Stimulated activated naive CD8-positive, alpha-beta T cell treated with anti-CD3 and anti-CD28 coated beads, Interleukin-15, Interleukin-2, amounts not matched to agents 100 U/mL and 50 U/mL, for 24 hours (primary cell): Measurements from ENCODE around the gene AMHR2.
A peak's percentile ranks its signal among the peaks of the same experiment; 100 is the strongest.
"Not testable (repeated sequence)": the region's sequence is repeated elsewhere in the genome, so short reads cannot be mapped to it uniquely, and the experiment has no call there.

Experiments used
- ATAC-seq: fragments of 150-1000 bp; cut with Tn5 transposase; one replicate; pipeline ENCODE4 v1.10.0; 2021
- DNase-seq: peaks from one replicate; pipeline ENCODE4 v3.0.0; 2021

The AMHR2 gene

GRCh38 chr12:53423597-53423996 is at the start of gene AMHR2:
AMHR2 (plus strand) TSS chr12:53423855; CDS start chr12:53423935, 80 bp downstream.
- DNase-seq (no peak), ATAC-seq (no peak)

DNA sequence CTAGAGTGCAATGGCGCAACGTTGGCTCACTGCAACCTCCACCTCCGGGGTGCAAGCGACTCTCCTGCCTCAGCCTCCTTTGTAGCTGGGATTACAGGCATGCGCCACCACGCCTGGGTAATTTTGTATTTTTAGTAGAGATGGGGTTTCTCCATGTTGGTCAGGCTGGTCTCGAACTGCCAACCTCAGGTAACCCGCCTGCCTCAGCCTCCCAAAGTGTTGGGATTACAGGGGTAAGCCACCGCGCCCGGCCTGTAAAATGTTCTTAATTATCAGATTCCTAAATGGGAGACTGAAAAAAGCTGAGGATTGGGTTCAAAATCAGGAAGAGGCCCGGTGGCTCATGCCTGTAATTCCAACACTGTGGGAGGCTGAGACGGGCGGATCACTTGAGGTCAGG is 49.4 kb upstream of the AMHR2 start:
- not testable (repeated sequence) for ATAC-seq, DNase-seq

GRCh38 chr12:53376747-53377146 is 46.9 kb upstream of the AMHR2 start:
- ATAC-seq, result no peak
- DNase-seq, result no peak

DNA sequence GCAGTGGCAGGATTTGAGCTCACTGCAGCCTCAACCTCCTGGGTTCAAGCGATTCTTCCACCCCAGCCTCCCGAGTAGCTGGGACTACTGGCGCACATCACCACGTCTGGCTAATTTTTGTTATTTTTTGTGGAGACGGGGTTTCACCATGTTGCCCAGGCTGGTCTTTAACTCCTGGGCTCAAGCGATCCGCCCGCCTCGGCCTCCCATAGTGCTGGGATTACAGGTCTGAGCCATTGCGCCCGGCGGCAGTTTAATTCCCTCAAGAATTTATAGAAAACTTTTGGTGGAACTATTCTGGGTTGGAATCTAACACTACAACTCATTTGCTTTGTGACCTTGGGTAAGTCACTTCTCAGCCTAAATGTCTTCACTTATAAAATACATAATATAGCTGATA is 45.4 kb upstream of the AMHR2 start:
- DNase-seq, result no peak
- no peak for ATAC-seq

DNA sequence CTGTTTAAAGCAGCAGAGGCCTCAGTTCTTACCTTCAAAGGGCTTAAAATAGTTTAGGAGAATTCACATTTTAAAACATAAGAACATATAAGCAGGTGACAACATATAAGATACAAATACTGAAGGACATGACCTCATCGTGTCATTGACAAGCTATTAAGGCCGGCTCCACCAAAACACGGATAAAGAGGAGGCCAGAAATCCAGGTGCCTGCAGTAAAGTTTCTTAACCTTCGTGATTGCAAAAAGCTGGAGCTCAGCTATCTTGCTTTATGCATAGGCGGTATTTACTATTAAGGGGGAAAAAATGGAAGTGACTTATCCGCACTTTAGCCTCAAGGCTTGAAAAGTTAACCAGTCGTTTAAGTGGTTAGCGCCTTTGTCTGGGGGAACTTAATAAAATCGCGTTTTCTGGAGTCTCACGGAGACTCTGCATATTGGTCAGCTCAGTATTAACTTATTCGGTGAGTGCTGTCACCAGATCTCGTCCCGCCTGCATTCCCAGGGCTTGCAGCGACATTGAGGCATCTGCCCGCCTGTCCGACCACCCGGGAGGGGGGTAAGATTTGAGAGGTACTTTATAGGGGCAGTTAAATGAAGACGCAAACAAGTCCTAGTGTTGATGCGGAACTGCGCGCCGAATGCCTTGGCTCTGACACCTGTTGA is 44.8 kb upstream of the AMHR2 start:
- DNase-seq, result no peak

DNA sequence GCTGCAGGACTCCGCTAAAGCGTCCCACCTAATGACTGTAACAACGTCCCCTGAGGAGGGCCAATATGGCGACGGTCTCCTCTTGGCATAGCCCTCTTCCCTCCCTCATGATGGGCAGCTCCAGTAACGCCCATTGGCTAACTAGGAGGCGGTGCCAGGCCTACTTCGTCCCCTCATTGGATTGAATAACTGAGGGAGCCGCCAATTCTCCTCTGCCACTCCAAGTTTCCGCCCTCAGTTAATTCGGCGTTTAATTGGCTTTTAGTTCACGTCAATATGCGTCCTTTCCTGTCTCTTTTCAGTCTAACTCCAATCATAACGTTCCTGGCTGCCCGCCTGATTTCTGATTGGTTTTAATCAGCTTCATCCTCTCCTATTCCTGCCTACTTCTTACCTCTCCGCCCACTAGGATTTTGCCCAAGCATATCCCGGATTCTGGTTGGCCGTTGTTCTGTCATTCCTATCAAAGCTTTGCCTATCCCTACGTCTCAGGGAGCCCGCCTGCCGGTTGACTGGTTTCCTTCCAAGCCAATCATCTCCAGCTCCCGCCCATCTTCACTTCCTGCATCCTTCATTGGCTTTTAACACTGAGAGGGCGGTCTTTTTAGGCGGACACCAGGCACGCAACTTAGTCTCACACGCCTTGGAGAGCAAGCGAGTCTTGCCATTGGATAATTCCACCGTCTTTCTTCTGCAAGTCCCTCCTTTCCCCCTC is 44.1 kb upstream of the AMHR2 start:
- ATAC-seq (peak; percentile 82), DNase-seq (peak; percentile 91)

More for the DNA sequence above, 44.8 kb upstream of the AMHR2 start:
- no peak for ATAC-seq

DNA sequence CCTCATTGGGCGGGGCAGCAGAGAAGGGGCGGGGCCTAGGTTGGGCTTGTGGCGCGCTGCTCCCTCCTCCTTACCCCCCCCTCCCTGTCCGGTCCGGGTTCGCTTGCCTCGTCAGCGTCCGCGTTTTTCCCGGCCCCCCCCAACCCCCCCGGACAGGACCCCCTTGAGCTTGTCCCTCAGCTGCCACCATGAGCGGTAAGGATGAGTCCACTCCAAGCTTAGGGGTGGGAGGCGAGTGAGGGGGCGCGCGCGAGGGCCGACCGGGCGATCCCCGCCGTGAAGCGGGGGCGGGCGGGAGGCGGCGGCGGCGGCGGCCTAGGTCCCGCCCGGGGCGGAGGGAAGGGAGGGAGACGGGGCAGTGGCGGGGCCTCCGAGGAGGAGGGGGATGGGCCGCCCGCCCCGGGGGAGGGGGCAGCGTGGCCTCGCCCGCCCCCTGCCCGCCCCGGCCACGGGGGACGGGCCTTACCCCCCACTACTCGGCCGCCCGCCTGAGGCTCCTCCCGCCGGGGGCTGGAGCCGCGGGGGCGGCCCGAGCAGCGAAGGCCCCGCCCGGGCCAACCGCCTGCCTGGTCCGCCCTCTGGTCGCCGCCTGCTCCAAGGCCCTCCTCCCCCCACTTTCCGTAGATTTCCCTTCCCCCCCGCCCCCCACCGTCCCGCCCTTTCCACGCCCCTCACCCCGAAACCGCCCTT is 43.4 kb upstream of the AMHR2 start, which contains the start of gene SP1:
SP1 (plus strand) TSS at position 73 of the 690 bp plus-strand sequence; CDS start at position 189, 116 bp downstream.
- ATAC-seq (peak; percentile 51), DNase-seq (peak; percentile 99)

GRCh38 chr12:53380794-53381730 is 42.6 kb upstream of the AMHR2 start:
- DNase-seq (no peak), ATAC-seq (no peak)

- no peak for ATAC-seq
- peak; percentile 41 for DNase-seq
Measured at GRCh38 chr12:53381731-53382630, 41.7 kb upstream of the AMHR2 start.

DNA sequence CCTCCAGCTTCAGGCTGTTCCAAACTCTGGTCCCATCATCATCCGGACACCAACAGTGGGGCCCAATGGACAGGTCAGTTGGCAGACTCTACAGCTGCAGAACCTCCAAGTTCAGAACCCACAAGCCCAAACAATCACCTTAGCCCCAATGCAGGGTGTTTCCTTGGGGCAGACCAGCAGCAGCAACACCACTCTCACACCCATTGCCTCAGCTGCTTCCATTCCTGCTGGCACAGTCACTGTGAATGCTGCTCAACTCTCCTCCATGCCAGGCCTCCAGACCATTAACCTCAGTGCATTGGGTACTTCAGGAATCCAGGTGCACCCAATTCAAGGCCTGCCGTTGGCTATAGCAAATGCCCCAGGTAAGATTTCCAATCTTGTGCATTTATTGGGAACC is 40.4 kb upstream of the AMHR2 start:
- ATAC-seq, result no peak
- no peak for DNase-seq

DNA sequence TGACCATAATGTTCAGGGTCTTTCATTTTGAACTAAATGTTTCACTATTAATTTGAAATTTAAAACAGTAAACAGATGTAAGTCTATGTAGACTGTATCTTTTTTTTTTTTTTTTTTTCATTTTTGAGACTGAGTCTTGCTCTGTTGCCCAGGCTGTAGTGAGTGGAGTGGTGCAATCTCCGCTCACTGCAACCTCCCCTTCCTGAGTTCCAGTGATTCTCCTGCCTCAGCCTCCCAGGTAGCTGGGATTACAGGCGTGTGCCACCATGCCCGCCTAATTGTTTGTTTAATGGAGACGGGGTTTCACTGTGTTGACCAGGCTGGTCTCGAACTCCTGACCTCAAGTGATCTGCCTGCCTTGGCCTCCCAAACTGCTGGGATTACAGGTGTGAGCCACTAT is 37.3 kb upstream of the AMHR2 start:
- DNase-seq, ATAC-seq: not testable (repeated sequence)

GRCh38 chr12:53388932-53389331 is 34.7 kb upstream of the AMHR2 start:
- DNase-seq, result no peak
- no peak for ATAC-seq

GRCh38 chr12:53389702-53390101 is 34.0 kb upstream of the AMHR2 start:
- no peak for ATAC-seq
- DNase-seq, result no peak

DNA sequence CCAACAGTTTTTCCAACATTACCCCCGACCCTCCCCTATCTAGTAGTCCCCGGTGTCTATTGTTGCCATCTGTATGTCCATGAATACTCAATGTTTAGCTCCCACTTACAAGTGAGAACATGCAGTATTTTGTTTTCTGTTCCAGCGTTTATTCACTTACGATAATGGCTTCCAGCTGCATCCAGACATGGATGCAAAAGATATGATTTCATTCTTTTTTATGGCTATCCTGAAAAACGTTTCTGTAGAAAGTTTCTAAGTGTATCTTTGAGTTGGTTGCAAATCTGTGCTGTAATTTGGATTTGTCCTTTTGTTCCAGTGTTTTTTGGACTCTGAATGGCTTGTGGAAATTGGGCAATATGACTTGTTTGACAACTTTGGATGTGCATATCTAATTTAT is 31.9 kb upstream of the AMHR2 start:
- DNase-seq (no peak), ATAC-seq (no peak)

GRCh38 chr12:53399896-53400295 is 23.8 kb upstream of the AMHR2 start:
- no peak for ATAC-seq
- no peak for DNase-seq

DNA sequence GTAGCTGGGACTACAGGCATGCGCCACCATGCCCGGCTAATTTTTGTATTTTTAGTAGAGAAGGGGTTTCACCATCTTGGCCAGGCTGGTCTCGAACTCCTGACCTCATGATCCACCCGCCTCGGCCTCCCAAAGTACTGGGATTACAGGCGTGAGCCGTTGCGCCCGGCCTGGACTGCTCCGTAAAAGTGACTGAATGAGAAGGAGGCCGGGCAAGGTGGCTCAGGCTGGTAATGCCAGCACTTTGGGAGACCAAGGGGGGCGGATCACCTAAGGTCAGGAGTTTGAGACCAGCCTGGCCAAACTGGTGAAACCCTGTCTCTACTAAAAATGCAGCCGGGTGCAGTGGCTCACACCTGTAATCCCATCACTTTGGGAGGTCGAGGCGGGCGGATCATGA is 21.3 kb upstream of the AMHR2 start:
- not testable (repeated sequence) for DNase-seq, ATAC-seq

- ATAC-seq (no peak), DNase-seq (no peak)
Measured at GRCh38 chr12:53402871-53403270, 20.8 kb upstream of the AMHR2 start.

DNA sequence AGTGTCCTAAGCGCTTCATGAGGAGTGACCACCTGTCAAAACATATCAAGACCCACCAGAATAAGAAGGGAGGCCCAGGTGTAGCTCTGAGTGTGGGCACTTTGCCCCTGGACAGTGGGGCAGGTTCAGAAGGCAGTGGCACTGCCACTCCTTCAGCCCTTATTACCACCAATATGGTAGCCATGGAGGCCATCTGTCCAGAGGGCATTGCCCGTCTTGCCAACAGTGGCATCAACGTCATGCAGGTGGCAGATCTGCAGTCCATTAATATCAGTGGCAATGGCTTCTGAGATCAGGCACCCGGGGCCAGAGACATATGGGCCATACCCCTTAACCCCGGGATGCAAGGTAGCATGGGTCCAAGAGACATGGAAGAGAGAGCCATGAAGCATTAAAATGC is 12.7 kb upstream of the AMHR2 start:
- ATAC-seq, result no peak

GRCh38 chr12:53413485-53414204 is 10.0 kb upstream of the AMHR2 start:
- DNase-seq, result no peak
- no peak for ATAC-seq

More for the DNA sequence above, 12.7 kb upstream of the AMHR2 start:
- no peak for DNase-seq

DNA sequence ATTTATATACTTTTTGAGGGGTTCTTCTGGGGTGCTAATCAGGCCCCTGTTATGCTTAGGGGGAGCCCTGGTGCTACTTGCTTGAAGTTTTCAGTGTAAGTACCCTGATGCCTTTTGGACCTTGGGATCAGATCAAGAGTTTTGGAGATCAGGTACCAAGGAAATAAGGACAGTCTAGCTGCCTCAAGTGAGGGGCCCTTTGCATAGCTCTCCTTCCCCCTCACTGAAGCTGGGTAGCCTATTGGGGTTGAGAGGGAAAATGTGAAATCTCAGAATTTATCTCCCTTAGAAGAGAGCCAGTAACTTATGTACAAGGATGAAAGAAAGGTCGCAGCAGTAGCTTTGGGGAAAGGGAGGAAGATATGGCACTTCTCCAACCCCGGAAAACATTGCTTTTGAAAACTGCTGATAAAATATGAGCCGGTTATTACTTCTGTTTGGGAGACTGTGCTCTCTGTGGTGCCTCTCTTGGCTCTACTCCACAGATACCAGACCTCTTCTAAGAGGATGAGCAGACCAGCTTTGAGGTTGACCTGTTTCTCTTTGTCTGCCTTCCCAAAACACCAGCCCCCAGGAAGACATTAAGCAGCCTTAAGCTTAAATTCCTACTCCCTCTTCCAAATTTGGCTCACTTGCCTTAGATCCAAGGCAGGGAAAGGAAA is 8.8 kb upstream of the AMHR2 start:
- no peak for DNase-seq
- no peak for ATAC-seq
